HL-60/S4 treated with retinoic acid at 250 ng/mL for 4 days and 3 days (cell line): ENCODE measurements around the gene SESN2.

Experiments used
- in situ Hi-C: fragments of 300-500 bp; cut with MboI; formaldehyde crosslinking; loops from 2 replicates; pipeline ENCODE4 v1.7.0; 2022; ENCODE audit warnings: low sequenced_read_pairs

Gene SESN2, protein sequence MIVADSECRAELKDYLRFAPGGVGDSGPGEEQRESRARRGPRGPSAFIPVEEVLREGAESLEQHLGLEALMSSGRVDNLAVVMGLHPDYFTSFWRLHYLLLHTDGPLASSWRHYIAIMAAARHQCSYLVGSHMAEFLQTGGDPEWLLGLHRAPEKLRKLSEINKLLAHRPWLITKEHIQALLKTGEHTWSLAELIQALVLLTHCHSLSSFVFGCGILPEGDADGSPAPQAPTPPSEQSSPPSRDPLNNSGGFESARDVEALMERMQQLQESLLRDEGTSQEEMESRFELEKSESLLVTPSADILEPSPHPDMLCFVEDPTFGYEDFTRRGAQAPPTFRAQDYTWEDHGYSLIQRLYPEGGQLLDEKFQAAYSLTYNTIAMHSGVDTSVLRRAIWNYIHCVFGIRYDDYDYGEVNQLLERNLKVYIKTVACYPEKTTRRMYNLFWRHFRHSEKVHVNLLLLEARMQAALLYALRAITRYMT

DNA sequence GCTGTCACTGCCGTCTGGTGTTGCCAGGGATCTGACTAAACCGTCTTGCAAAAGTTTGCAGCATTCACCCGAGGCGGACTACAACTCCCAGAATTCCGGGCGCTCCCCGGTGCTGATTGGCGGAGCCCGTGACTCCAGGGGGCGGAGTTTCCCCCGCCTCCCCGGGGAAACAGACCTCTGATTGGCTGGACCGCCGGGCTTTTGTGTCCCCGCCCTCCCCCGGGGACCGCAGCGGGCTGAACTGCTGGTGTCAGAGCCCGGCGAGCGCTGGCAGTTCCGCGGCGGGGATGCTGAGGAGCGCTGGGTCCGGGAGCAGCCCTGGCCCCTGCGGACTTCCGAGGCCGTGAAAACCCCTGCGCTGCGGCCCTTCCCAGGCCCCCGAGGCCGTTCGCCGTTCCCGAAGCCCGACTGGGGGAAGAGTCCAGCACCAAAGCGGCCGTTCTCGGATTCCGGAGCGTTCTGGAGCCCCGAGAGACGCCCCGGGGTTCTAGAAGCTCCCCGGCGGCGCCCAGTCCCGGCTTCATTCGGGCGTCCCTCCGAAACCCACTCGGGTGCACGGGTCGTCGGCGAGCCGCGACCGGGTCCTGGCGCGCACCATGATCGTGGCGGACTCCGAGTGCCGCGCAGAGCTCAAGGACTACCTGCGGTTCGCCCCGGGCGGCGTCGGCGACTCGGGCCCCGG lies at the start of gene SESN2:
TSS of gene SESN2 (plus strand) at position 267 of the 682 bp plus-strand sequence. CDS start at position 597, 330 bp downstream.
- in situ Hi-C loops: no loop called here

DNA sequence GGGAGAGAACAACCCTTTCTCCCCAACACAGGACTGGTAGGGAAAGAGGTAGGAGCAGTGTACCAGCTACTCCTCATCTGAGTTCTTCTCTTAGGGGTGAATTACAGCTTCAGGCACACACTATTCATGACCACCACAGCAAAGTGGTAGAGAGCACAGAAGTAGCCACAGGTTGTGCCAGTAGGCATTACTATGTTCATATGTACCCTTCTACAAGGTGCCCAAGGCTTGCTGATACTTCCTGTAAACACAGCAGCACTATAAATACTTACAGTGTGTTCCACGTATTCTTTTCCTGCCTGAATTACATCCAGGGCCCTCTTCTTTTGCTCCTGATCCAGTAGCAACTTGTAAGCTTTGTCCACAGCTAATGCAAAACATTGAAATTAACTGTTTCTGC lies 49.6 kb upstream of the SESN2 start:
- in situ Hi-C loops: loop anchor here (25.0 kb wide), 1 partner anchor 347 kb away; the partner anchor contains the start of gene THEMIS2

DNA sequence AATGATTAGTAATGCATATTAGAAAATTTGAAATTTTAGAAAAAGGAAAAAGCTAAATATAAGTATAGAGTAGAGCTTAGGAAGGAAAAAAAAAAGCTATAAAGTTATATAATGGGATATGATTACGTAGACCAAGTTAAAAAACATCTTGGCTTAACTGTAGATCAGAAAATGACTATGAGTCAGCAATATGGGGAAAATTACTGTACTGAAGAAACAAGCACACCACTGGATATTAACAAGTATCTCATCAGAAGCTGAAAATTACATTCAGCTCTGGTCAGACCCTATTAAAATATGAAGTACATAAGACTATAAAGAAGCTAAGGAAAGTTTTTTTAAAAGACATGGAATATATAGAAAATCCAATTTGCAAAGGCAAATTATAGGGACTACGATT lies 46.0 kb upstream of the SESN2 start:
- in situ Hi-C loops: loop anchor here (25.0 kb wide), 1 partner anchor 351 kb away; the partner anchor contains the start of gene THEMIS2

DNA sequence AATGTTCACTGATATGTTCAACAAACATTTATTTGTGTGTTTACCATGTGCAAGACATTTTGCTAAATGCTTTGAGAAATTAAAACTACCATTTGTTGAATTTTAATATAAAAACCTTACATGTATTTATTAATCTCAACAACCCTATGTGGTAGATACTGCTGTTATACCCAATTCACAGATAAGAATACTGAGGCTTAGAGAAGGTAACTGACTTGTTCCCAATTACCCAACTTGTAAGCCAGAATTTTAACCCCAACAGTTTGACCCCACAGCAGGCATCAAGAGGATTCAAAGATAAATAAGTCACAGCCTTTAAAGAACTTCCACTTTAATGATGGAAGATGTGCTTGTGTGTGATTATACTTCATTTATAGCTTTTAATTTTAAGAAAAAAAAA lies 30.2 kb upstream of the SESN2 start:
- in situ Hi-C loops: no loop called here

DNA sequence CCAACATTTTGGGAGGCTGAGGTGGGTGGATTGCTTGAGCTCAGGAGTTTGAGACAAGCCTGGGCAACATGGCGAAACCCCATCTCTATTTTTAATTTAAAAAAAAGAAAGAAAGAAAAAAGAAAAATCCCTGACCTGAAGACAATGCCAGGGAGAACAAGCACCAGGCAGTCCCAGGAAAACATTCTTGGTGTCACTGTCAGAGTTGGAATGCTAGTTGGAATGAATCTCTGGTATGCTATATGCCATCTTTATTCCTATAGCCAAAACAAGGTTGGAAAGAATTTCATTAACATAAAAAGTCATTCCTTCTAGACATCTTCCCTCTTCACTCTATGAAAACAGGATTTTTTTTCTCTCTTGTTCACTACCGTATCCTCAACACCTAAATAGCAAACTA lies 29.3 kb upstream of the SESN2 start:
- in situ Hi-C loops: no loop called here

DNA sequence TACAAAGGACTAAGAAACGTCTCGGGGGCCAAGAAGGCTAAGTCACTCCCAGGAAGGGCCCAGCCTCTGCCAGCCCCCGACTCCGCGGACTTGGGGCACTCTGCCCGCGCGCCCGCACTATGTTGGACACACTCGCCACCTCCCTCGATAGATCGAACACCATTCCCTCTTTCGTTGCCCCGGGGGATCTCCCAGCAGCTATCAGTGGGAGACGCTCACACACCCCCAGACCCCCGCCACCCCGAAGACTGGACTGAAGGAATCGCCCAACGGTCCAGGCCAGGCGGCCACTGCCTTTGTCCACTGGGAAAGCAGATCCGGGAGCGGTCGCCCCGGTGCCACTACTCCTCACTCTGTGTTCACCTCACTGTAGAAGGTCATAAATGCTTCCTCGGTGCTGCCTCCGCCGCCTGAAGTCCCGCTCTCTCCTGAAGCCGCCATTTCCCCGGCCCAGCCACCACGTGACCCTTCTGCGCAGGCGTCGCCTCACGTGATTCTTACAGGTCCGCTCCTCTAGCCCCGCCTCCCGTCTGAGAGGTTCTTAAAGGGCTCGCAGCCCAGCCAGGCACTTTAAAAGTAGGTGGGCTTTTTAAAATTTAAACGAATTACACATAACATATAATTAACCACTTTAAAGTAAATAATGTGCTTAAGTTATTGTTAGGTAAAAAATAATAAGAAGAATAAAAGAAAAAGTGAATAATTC lies 26.6 kb upstream of the SESN2 start, which contains the start of gene DNAJC8:
TSS of gene DNAJC8 (minus strand) at position 472 of the 706 bp plus-strand sequence. CDS start at position 441, 31 bp downstream.
- in situ Hi-C loops: no loop called here

DNA sequence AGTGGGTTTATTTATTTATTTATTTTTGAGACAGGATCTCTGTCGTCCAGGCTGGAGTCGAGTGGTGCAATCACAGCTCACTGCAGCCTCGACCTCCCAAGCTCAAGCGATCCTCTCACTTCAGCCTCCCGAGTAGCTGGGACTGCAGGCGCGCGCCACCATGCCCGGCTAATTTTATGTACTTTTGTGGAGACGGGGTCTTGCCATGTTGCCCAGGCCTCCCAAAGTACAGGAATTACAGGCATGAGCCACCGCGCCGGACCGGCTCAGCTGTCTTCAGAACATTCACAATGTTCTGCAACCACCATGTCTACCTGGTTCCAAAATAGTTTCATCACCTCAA lies 26.1 kb upstream of the SESN2 start:
- in situ Hi-C loops: no loop called here

DNA sequence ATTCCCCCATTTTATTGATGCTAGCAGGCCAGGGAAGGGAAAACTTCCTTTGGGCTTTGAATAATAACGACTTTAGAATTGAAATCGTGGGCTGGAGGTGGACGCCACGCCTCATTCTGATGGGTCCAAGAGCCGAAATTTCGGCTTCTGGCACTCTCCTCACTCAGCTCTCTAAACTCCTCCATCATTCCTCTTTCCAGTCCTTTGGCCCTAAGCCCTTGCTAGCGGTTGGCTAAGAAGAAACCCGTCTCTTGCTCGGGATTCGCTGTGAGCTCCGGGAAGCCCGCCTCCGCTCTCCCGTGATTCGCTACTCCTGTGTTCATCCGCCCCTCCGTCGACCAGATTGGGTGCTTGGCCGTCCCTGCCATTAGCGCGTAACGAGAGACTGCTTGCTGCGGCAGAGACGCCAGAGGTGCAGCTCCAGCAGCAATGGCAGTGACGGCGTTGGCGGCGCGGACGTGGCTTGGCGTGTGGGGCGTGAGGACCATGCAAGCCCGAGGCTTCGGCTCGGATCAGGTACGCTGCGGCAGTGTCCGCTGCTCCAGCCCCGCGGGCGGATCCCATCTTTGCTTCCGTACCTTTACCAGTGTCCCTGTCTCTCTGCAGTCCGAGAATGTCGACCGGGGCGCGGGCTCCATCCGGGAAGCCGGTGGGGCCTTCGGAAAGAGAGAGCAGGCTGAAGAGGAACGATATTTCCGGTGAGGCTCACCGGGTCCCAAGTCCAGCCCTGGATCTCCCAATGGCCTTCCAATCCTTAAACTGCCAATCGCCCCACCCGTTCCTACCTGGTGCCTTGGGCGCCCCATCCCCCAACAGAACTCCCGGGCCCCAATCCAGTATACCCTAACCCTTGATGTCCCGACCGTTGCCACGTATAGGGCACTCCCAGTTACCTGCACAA lies 23.3 kb upstream of the SESN2 start, which contains the start of gene ATP5IF1:
TSS of gene ATP5IF1 (plus strand) at position 370 of the 901 bp plus-strand sequence. CDS start at position 430, 60 bp downstream.
- in situ Hi-C loops: no loop called here

DNA sequence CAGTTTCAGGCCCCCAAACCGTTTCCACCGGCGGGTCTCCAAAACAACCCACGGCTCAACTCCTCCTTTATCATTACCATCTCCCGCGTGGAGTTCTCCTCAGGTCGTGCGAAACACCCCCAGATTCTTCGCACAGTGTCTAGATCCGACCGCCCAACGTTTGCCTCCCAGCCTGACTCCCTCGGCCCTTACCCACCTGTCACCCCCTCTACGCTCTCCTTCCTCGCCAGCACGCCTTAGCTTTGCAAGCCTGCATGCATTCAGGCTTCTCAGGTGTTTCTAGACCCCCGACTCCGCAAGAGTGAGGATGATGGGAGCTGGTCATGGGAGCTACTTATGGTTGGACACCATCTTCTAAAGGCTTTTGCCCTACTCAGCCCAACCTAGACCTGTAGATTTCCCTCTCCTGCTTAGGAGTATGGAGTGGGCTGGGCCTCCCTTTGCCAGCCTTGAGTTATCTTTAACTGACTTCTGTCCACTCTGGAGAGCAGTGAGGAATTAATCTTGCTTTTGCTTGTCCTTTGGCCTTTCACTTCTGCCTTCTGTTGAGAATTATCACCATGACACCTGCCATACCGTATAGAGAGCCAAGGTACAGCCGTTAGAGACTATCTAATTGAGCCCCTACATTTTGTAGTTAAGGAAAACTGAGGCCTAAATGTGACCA lies 22.5 kb upstream of the SESN2 start:
- in situ Hi-C loops: no loop called here

DNA sequence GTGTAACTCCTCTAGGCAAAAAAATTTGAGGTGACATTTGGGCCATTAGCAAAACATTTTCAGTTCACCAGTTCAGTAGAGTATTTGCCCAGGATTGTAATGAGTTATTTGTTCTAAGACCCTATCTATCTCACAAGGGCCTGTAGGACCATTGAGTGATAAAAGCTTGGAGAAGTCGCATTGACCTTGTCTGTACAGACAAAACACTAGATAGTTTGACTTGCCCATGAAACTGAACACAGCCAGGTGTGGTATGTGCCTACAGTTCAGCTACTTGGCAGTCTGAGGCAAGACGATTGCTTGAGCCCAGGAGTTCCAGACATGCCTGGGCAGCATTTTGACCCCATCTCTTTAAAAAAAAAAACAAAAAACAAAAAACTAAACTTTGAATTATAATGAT lies 20.3 kb upstream of the SESN2 start:
- in situ Hi-C loops: no loop called here

DNA sequence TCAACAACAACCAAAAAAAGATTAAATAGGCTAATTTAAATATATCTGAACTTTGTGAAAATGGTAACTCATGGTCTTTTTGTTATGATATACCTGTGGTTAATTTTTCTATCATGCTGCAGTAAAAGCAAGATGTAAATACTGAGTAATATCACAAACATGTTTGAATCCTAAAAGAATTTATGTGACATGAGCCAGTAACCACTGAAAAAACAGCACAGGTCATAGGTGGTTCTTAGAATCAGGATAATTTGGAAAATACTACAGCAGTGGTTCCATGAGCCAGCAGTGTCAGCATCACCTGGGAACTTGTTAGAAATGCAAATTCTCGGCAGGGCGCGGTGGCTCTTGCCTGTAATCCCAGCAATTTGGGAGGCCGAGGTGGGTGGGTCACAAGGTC lies 19.3 kb upstream of the SESN2 start:
- in situ Hi-C loops: no loop called here

DNA sequence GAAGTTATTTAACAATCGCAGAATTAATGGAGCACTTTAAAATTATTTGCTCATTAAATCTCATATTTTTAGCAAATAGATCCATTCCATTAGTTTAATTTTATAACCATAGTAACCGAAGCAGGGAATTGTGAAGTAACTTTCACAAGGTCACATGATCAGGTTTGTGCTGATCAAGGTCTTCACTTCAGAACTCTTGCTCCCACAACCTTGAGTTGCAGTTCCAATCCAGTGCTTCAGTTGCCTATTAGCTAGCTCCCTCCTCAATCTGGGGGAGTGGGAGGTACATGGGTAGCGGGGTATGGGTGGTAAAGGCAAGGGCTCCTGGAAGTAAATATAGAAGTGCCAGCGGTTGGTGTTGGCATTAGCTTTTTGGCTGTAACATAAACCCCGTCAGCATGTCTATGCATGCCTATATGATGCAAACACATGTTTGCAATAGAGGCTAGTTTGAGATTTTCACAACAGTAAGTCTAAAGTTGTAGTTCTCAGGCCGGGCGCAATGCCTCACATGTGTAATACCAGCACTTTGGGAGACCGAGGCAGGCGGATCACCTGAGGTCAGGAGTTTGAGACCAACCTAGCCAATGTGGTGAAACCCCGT lies 17.6 kb upstream of the SESN2 start:
- in situ Hi-C loops: no loop called here

DNA sequence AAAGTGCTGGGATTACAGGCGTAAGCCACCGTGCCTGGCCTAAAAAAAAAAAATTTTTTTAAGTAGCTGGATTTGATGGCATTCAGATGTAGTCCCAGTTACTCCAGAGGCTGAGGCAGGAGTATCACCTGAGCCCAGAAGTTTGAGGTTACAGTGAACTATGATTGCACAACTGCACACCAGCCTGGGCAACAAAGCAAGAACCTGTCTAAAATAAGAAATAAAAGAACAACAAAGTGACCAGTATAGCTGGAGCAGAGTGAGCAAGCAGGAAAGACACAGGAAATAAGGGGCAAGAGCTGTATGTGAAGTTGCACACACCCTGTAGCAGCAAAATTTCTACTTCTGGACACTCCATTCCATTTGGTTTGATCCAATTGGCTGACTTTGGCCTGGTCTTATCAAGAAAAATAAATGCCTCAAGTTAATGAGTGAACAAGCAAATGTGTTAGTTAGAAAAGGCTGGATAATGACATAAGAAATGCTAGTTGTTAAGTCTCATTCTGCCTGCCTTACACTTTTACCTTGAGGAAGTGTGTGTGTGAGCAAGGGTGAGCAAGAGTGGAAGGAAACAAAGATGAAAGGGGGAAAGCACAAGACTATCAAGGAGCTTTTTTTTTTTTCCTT lies 15.5 kb upstream of the SESN2 start:
- in situ Hi-C loops: no loop called here

DNA sequence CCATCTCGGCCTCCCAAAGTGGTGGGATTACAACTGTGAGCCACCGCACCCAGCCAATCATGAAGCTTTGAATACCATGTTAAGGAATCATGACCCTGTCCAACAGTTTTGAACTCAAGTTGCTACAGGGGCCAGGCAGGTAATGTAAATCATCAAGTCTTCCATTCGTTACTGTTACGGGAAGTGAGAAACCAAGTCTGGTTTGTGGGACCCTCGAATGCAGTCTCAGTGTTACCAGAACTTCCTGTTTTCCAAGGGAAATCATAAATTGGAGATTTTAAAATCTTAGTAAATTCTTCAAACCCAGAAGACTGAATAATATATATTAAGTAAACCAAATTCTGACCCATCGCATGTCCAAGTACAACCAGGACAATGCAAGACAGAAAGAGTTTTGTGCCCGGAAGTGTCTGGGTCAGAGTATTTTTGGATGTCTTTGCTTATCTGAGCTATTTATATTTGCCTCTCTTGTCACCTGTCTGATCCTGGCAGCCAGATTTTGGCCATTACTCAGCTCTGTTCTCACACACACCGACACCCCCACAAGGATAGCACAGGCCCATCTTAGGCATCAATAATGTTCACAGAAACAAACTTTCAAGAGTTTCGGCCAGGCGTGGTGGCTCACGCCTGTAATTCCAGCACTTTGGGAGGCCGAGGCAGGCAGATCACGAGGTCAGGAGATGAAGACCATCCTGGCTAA lies 14.6 kb upstream of the SESN2 start:
- in situ Hi-C loops: no loop called here

DNA sequence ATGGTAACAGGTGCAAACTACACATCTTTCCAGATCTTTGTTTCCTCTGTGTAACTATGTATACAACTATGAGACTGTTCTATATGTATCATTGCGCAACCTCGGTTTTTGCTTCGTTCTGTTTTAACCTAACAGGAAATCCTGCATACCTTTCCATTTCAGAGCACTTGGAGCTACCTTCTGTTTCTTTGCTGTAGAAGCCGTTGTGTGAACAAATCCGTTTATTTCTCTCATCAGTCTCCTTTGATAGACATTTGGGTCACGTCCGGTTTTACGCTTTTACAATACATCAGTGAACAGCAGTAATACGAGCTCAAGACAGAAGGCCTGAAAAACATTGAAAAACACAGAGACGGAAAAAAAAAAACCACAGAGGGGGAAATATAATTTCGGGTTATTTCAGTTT lies 12.9 kb upstream of the SESN2 start:
- in situ Hi-C loops: no loop called here

DNA sequence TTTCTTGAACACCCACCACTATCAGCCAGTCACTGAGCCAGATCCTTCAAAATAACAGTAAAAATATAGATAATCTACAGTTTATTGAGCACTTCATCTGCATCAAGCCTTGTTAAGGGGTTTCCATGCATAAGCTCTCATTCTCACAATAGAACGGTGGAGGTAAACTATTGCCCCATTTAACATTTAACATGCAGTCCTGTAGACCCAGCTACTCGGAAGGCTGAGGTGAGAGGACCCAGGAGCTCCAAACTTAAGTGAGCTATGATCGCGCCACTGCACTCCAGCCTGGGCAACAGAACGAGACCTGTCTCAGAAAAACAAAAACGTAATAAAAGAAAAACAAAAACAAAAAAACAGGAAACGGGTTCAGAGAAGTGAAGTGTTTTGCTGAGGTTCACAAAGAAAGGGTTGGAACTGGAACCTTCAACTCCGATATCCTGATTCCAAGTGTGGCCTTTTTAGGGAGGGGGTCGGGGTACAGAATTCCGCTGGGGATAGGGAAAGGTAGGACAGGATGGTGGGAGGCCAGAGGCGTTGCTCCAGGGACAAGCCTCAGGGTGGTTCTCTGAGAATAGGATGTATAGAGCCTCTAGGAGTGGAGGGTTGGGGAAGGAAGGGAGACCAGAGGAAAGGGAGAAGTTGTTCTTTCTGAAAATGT lies 11.6 kb upstream of the SESN2 start:
- in situ Hi-C loops: no loop called here

DNA sequence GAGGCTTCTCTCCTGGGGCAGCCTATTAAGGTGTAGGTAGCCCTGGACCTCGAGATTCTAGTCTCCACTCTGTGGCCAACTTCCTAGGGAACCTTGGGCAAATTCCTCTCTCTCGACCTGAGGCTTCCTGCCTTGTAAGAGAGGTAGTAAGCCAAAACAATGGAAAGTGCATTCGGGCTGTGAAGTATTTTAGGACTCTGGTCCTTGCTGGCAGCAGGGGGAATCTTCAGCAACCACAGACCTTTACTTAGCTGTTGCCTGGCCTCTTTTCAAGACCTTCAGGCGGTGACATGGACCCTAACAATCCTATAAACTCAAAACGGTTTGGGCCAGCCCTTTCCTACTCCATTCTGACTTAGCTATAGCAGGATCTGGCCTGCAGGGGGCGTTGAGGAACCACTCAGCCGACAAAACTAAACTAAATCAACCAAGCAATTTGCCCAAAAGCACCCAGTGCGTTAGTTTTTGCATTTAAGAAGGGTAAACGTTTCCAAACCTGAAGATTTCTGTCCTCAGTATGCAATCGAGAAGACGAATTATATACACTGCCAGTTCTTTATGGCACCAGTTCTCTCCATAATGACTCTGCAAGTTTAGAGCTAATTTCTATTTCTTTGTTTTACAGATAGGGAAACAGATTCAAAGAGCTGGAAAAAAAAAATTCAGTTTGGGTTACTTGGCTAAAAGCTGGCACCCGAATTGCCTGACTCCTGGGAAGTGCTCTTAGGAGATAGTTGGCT lies 10.9 kb upstream of the SESN2 start:
- in situ Hi-C loops: no loop called here
